CD14-positive monocyte (primary cell): ENCODE measurements around the gene CAMK1D. TPM values are rescaled to one million over a fixed set of nuclear protein-coding genes. Genes with fewer than 3 reads are reported as not detected.

Experiments used
- DNase-seq, 3 donors: peaks; one replicate each; pipeline ENCODE4 v3.0.0-alpha.2; 2011 to 2022
- H2AFZ ChIP-seq: 2 replicates; pipeline ENCODE4 v1.6.0; 2012; ENCODE audit warnings: mild to moderate bottlenecking, low read depth, low read length, inconsistent platforms; ENCODE audit not compliant: insufficient read depth, poor library complexity, severe bottlenecking
- H3K27ac ChIP-seq, 2 donors: 1 replicate in 1 of 2; 2 replicates in 1 of 2; pipeline ENCODE4 v1.5.1; 2012 to 2013; ENCODE audit warnings: low read length in 2 of 2, control low read depth in 1 of 2, inconsistent platforms in 1 of 2, low read depth in 1 of 2, mild to moderate bottlenecking in 1 of 2
- H3K27me3 ChIP-seq, 2 donors: one replicate each; pipeline versions ENCODE4 v1.6.0 to v1.6.1; 2011 to 2013; ENCODE audit warnings: low read length in 2 of 2; ENCODE audit not compliant: control insufficient read depth in 2 of 2, insufficient read depth in 2 of 2
- H3K36me3 ChIP-seq, 2 donors: replicated peaks in 1 of 2; 1 replicate in 1 of 2; 2 replicates in 1 of 2; pipeline versions ENCODE4 v1.5.1 to v1.6.1; 2012 to 2013; ENCODE audit warnings: low read length in 2 of 2, control low read depth in 1 of 2, inconsistent platforms in 1 of 2, mild to moderate bottlenecking in 1 of 2; ENCODE audit not compliant: insufficient read depth in 2 of 2, control insufficient read depth in 1 of 2
- H3K4me1 ChIP-seq, 2 donors: 1 replicate in 1 of 2; 2 replicates in 1 of 2; pipeline versions ENCODE4 v1.5.1 to v1.6.1; 2012 to 2013; ENCODE audit warnings: low read length in 2 of 2, control low read depth in 1 of 2, inconsistent platforms in 1 of 2, mild to moderate bottlenecking in 1 of 2, moderate library complexity in 1 of 2; ENCODE audit not compliant: insufficient read depth in 2 of 2, control insufficient read depth in 1 of 2
- H3K4me2 ChIP-seq: replicated peaks from 2 replicates; pipeline ENCODE3; 2012; ENCODE audit warnings: low read length, moderate library complexity, mild to moderate bottlenecking; ENCODE audit not compliant: poor library complexity, severe bottlenecking; ENCODE audit errors: extremely low read depth
- H3K4me3 ChIP-seq, 3 experiments: fragments of 200-600 bp in 1 of 3; sonication (generic) in 1 of 3; replicated peaks in 1 of 3; 1 replicate in 2 of 3; 2 replicates in 1 of 3; pipeline ENCODE4 v1.5.1; 2011 to 2013; ENCODE audit warnings: low read length in 3 of 3, mild to moderate bottlenecking in 3 of 3, control low read depth in 2 of 3, low read depth in 2 of 3, inconsistent platforms in 1 of 3, moderate library complexity in 1 of 3
- H3K79me2 ChIP-seq: 2 replicates; pipeline ENCODE4 v1.6.0; 2012; ENCODE audit warnings: mild to moderate bottlenecking, control low read depth, inconsistent platforms, low read length, moderate library complexity; ENCODE audit not compliant: insufficient read depth
- H3K9ac ChIP-seq: 2 replicates; pipeline ENCODE4 v1.6.0; 2017; ENCODE audit warnings: low read length, mild to moderate bottlenecking; ENCODE audit not compliant: insufficient read depth, poor library complexity, severe bottlenecking
- H3K9me3 ChIP-seq, 2 donors: replicated peaks in 1 of 2; 1 replicate in 1 of 2; 2 replicates in 1 of 2; pipeline versions ENCODE4 v1.5.1 to v1.6.1; 2012 to 2013; ENCODE audit warnings: low read length in 2 of 2, control low read depth in 1 of 2; ENCODE audit not compliant: control insufficient read depth in 1 of 2, insufficient read depth in 1 of 2
- H4K20me1 ChIP-seq: 2 replicates; pipeline ENCODE4 v1.6.0; 2012; ENCODE audit warnings: mild to moderate bottlenecking, low read length, control low read depth, moderate library complexity; ENCODE audit not compliant: insufficient read depth
- H3K27ac Mint-ChIP-seq, 7 donors: one replicate each; pipeline ENCODE4 v1.8.0; 2020; ENCODE audit warnings: mild to moderate bottlenecking in 7 of 7, mixed read lengths in 7 of 7, moderate library complexity in 6 of 7, inconsistent platforms in 2 of 7
- H3K27me3 Mint-ChIP-seq, 3 donors: one replicate each; pipeline ENCODE4 v1.8.0; 2021 to 2022; ENCODE audit warnings: low read depth in 3 of 3, mild to moderate bottlenecking in 3 of 3, mixed read lengths in 3 of 3, moderate library complexity in 3 of 3, inconsistent platforms in 1 of 3
- H3K36me3 Mint-ChIP-seq, 2 donors: one replicate each; pipeline ENCODE4 v1.8.0; 2020; ENCODE audit warnings: mixed read lengths in 2 of 2, inconsistent platforms in 1 of 2, mild to moderate bottlenecking in 1 of 2
- H3K4me1 Mint-ChIP-seq: one replicate; pipeline ENCODE4 v1.8.0; 2020; ENCODE audit warnings: mild to moderate bottlenecking, mixed read lengths
- H3K4me3 Mint-ChIP-seq, 2 donors: one replicate each; pipeline ENCODE4 v1.8.0; 2020; ENCODE audit warnings: mild to moderate bottlenecking in 2 of 2, mixed read lengths in 2 of 2, moderate library complexity in 1 of 2
- H3K9me3 Mint-ChIP-seq, 7 donors: one replicate each; pipeline ENCODE4 v1.8.0; 2020 to 2022; ENCODE audit warnings: mixed read lengths in 7 of 7, mild to moderate bottlenecking in 6 of 7, moderate library complexity in 6 of 7, inconsistent platforms in 2 of 7
- WGBS: methylation state at CpG from one replicate; pipeline ENCODE4 v1.1.5; 2013; ENCODE audit warnings: missing lambda C conversion rate; ENCODE audit not compliant: insufficient coverage; 5-methylcytosine and 5-hydroxymethylcytosine counted together
- intact Hi-C, 2 donors: fragments of 100-400 bp; cut with micrococcal nuclease; formaldehyde crosslinking; loops; one replicate each; pipeline versions ENCODE4 v1.15.0 to v1.15.1; 2023
- polyA plus RNA-seq, 3 donors: library from polyadenylated mRNA; depleted of rRNA in 1 of 3; unstranded in 2 of 3; stranded (reverse) in 1 of 3; fragments of 300-500 nt in 2 of 3; fragments of >200 nt in 1 of 3; fragmentation: Illumina TruSeq in 2 of 3; gene quantifications; 1 replicate in 2 of 3; 2 replicates in 1 of 3; pipeline ENCODE4 v1.2.3, GENCODE V29; 2012 to 2021
- TF ChIP-seq, protein P1 (sequence below): fragments of 200-600 bp; IDR thresholded peaks from one replicate; pipeline ENCODE4 v1.8.0; 2022; ENCODE audit warnings: antibody characterized with exemption, mild to moderate bottlenecking

CAMK1D gene
- polyA plus RNA-seq, 3 donors = 6.7 to 11.8 (median 7.1) TPM

DNA sequence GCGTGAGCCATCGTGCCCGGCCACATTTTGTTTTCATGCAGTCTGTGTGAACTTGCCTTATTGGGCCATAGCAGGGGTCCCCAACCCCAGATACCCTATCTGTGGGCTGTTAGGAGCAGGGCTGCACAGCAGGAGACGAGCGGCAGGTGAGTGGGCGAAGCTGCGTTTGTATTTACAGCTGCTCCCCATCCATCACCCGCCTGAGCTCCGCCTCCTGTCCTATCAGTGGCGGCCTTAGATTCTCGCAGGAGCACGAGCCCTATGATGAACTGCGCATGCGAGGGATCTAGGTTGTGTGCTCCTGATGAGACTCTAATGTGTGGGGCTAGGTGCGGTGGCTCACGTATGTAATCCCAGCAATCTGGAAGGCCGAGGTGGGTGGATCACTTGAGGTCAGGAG, 293.9 kb downstream of the CAMK1D start:
- Histone ChIP-seq H3K9ac (no peak overlapping the region), H3K36me3 (no peaks in the 10 kb centered on the region), H4K20me1 (peaks cover 12% of the 10 kb centered on the region), H2AFZ (no peak overlapping the region), H3K27me3 (no peaks in the 10 kb centered on the region), H3K4me1 (no peaks in the 10 kb centered on the region), H3K9me3 (no peaks in the 10 kb centered on the region), H3K4me3 (no peak overlapping the region), H3K4me2 (no peak overlapping the region), H3K79me2 (no peaks in the 10 kb centered on the region), H3K27ac (no peak overlapping the region)
- H3K27ac Mint-ChIP-seq = no peak overlapping the region
- TF ChIP-seq, protein P1, sequence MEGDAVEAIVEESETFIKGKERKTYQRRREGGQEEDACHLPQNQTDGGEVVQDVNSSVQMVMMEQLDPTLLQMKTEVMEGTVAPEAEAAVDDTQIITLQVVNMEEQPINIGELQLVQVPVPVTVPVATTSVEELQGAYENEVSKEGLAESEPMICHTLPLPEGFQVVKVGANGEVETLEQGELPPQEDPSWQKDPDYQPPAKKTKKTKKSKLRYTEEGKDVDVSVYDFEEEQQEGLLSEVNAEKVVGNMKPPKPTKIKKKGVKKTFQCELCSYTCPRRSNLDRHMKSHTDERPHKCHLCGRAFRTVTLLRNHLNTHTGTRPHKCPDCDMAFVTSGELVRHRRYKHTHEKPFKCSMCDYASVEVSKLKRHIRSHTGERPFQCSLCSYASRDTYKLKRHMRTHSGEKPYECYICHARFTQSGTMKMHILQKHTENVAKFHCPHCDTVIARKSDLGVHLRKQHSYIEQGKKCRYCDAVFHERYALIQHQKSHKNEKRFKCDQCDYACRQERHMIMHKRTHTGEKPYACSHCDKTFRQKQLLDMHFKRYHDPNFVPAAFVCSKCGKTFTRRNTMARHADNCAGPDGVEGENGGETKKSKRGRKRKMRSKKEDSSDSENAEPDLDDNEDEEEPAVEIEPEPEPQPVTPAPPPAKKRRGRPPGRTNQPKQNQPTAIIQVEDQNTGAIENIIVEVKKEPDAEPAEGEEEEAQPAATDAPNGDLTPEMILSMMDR = no peak
- no peak overlapping the region for H3K4me3 Mint-ChIP-seq
- no peaks in the 10 kb centered on the region for H3K4me1 Mint-ChIP-seq
- intact Hi-C loops = no loop called here
- DNase-seq = no peak
- WGBS = 100% methylated on average over 5 of the region's 17 CpGs
- H3K9me3 Mint-ChIP-seq = peaks cover 0 to 2% (median 0%) of the 10 kb centered on the region in 7 donors
- H3K36me3 Mint-ChIP-seq = no peaks in the 10 kb centered on the region
- peaks cover 0 to 7% (median 0%) of the 10 kb centered on the region in 3 donors for H3K27me3 Mint-ChIP-seq

GRCh38 chr10:12644380-12645144, 295.2 kb downstream of the CAMK1D start:
- Histone ChIP-seq H4K20me1 (peaks cover 5% of the 10 kb centered on the region), H3K27me3 (no peaks in the 10 kb centered on the region), H3K4me3 (no peak overlapping the region), H3K79me2 (no peaks in the 10 kb centered on the region), H3K9ac (no peak overlapping the region), H3K9me3 (no peaks in the 10 kb centered on the region), H3K4me1 (no peaks in the 10 kb centered on the region), H3K36me3 (no peaks in the 10 kb centered on the region), H3K27ac (no peak overlapping the region), H2AFZ (no peak overlapping the region), H3K4me2 (no peak overlapping the region)
- peaks cover 0 to 3% (median 1%) of the 10 kb centered on the region in 3 donors for H3K27me3 Mint-ChIP-seq
- peaks cover 0 to 2% (median 0%) of the 10 kb centered on the region in 7 donors for H3K9me3 Mint-ChIP-seq
- no peaks in the 10 kb centered on the region for H3K36me3 Mint-ChIP-seq
- H3K4me1 Mint-ChIP-seq = no peaks in the 10 kb centered on the region
- no peak overlapping the region for H3K4me3 Mint-ChIP-seq
- no peak overlapping the region for H3K27ac Mint-ChIP-seq
- TF ChIP-seq, protein P1 = no peak
- no peak for DNase-seq
- intact Hi-C loops = no loop called here
- WGBS = 77% methylated on average over 3 of the region's 4 CpGs
